ENCODE results near the gene SAMD8. TPM values are rescaled to one million over a fixed set of nuclear protein-coding genes. Genes with fewer than 3 reads are reported as not detected.

The SAMD8 gene
- total RNA-seq, 1 donor from 2014 or later, result 16.5 TPM

DNA sequence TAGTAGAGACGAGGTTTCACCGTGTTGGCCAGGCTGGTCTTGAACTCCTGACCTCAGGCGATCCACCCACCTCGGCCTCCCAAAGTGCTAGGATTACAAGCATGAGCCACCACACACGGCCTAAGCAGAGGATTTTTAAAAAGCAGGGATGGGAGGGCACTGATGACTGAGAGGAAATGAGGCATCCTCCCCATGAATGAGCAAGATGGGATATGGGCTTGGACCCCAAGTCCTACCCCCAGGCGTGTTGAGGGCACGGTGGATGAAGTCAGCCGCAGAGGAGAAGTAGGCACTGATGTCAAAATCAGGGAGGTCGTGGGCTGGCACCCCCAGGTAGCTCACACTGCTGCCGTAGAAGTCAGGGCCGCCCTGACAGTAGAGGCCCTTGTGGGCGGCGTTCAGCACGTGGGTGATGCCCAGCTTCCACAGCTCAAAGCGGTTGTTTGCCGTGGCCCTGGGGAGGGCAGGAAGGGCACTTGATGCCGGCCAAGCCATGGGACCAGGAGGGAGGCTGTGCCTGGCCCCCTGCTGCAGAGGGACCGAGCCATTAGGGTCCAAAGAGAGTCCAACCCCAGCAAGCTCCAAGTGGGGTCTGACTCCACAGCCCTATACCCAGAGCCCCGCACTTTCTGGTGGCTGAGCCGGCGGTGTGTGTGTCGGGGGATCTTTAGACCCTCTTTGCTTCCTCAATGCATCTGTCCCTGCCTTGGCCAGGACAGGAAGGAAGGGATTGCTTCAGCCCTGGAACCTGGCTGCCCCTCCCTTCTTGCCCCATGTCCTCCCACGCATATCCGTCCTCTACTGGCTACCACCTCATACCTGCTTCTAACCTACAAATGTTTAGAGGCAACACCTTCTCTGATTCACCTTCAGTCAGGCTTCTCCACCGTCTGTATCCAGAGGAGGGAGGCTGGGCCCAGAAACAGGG lies 3.4 kb upstream of the SAMD8 start:
- intact Hi-C loops (cut with DNase I), result no loop called here
- H3K36me3 ChIP-seq, result no peaks in the 10 kb centered on the region
- TF ChIP-seq, protein P1, sequence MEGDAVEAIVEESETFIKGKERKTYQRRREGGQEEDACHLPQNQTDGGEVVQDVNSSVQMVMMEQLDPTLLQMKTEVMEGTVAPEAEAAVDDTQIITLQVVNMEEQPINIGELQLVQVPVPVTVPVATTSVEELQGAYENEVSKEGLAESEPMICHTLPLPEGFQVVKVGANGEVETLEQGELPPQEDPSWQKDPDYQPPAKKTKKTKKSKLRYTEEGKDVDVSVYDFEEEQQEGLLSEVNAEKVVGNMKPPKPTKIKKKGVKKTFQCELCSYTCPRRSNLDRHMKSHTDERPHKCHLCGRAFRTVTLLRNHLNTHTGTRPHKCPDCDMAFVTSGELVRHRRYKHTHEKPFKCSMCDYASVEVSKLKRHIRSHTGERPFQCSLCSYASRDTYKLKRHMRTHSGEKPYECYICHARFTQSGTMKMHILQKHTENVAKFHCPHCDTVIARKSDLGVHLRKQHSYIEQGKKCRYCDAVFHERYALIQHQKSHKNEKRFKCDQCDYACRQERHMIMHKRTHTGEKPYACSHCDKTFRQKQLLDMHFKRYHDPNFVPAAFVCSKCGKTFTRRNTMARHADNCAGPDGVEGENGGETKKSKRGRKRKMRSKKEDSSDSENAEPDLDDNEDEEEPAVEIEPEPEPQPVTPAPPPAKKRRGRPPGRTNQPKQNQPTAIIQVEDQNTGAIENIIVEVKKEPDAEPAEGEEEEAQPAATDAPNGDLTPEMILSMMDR (IDR thresholded peaks at IDR 0.05), result no peak

DNA sequence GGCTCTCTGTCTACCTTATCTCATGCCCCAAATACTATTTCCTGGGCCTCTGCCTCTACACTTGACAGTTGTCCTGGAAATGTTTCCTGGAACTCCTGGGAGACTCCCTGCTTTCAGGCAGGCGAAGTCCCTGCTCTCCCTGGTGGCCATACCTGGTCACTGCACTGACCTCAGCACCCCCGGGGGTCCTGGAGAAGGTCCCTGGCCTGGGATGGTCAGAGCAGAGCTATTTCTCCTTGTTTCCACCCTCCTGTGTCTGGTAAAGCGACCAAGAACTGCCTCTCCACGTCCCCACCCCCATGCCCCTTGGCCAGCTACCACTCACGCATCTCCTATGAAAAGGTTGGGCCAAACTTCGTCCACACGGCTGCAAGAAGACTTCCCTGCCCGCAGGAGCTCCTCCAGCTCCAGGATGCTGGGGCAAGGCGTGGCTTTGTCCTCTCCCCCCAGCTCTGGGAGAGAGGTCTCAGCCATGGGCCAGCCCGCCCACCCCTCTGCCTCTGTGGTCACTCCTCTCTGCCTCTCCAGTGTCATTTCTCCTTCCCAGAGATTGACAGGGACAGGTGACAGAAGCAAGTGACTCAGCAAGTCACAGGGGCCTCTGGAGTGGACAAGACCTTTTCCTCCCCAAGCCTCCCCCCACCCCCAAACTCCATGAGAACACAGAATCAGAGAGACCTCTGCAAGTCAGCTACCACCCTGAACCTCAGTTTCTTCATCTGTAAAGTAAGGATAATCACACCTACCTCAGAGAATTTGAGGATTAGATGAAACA lies 2.6 kb upstream of the SAMD8 start:
- no peaks in the 10 kb centered on the region for H3K9me3 ChIP-seq
- no peaks in the 10 kb centered on the region for H3K36me3 ChIP-seq
- H3K27ac ChIP-seq, result no peak overlapping the region
- peaks cover 0 to 12% of the 10 kb centered on the region in 2 donors for H3K4me1 ChIP-seq
- TF ChIP-seq, protein P1 (IDR thresholded peaks at IDR 0.05), result peak in 2 of 3 experiments; percentile 29 to 32
- intact Hi-C loops (cut with DNase I), result no loop called here
- DNase-seq (ENCODE audit: low spot score in 2 of 2), result no peak
- no peaks in the 10 kb centered on the region for H3K27me3 ChIP-seq
- H3K4me3 ChIP-seq, result no peak overlapping the region

More for the DNA sequence above, 3.4 kb upstream of the SAMD8 start:
- Histone ChIP-seq H3K9me3 (no peaks in the 10 kb centered on the region), H3K27me3 (no peaks in the 10 kb centered on the region), H3K4me1 (peaks cover 0 to 7% of the 10 kb centered on the region in 2 donors), H3K27ac (no peak overlapping the region), H3K4me3 (no peak overlapping the region)
- peak in 1 of 2 donors; percentile 34 for DNase-seq (ENCODE audit: low spot score in 2 of 2)

GRCh38 chr10:75109459-75109778 lies 2.0 kb upstream of the SAMD8 start:
- Histone ChIP-seq H3K36me3 (no peaks in the 10 kb centered on the region), H3K27me3 (no peaks in the 10 kb centered on the region), H3K9me3 (no peaks in the 10 kb centered on the region), H3K4me1 (peaks cover 0 to 12% of the 10 kb centered on the region in 2 donors), H3K27ac (no peak overlapping the region), H3K4me3 (no peak overlapping the region)
- TF ChIP-seq, protein P1 (IDR thresholded peaks at IDR 0.05), result no peak
- DNase-seq (ENCODE audit: low spot score in 2 of 2), result no peak
- intact Hi-C loops (cut with DNase I), result no loop called here

DNA sequence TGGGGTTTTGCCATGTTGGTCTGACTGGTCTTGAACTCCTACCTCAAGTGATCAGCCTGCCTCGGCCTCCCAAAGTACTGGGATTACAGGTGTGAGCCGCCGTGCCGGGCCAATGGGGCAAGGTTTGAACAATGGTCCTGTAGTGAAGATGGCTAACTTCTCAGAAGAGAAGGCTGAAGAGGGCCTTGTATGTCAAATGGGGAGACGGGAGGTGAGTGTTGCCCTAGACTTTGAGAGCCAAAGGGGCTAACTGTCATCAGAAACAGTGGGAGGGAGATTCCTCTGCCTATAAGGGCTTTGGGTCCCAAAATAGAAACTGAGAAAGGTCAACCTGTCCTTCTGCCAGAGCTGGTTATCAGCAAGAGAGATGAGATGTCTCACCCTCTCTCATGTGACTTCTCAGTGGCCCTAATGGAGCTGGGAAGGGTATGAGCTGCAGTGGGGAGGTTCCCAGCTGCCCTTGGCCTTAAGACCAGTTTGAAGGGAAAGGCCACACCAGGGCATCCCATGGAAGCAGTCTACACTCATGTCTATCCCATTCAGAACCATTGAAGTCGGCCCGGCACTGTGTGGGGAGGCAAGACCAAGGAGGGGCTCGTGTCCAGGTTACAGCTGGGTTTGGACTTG lies 1.3 kb upstream of the SAMD8 start:
- Histone ChIP-seq H3K27me3 (no peaks in the 10 kb centered on the region), H3K27ac (peak overlapping the region; percentile 97 to 98), H3K36me3 (no peaks in the 10 kb centered on the region), H3K4me3 (peak overlapping the region in 1 of 2 donors; percentile 91), H3K4me1 (peaks cover 0 to 12% of the 10 kb centered on the region in 2 donors), H3K9me3 (no peaks in the 10 kb centered on the region)
- intact Hi-C loops (cut with DNase I), result loop anchor here (2.0 to 10.0 kb wide), 4 partner anchors 101 to 1235 kb away; partner anchors contain the start of genes CAMK2G and VDAC2
- no peak for DNase-seq (ENCODE audit: low spot score in 2 of 2)
- TF ChIP-seq, protein P1 (IDR thresholded peaks at IDR 0.05), result no peak

- intact Hi-C loops (cut with DNase I), result loop anchor here (1.0 to 10.0 kb wide), 6 partner anchors 99 to 1237 kb away; partner anchors contain the start of genes CAMK2G, KAT6B and VDAC2
- peak in 1 of 2 donors; percentile 77 for DNase-seq (ENCODE audit: low spot score in 2 of 2)
- TF ChIP-seq, protein P1 (IDR thresholded peaks at IDR 0.05), result no peak
Measured at GRCh38 chr10:75111907-75112679, 637 bp downstream of the SAMD8 start.

More at GRCh38 chr10:75111907-75112679, 637 bp downstream of the SAMD8 start:
- Histone ChIP-seq H3K27ac (peak overlapping the region; percentile 97 to 98), H3K27me3 (no peaks in the 10 kb centered on the region), H3K36me3 (no peaks in the 10 kb centered on the region), H3K4me1 (peaks cover 0 to 16% of the 10 kb centered on the region in 2 donors), H3K4me3 (peak overlapping the region; percentile 75 to 91), H3K9me3 (no peaks in the 10 kb centered on the region)
